ENCODE data around the gene EEPD1. TPM values are rescaled to one million over a fixed set of nuclear protein-coding genes. Genes with fewer than 3 reads are reported as not detected.

The EEPD1 gene
- total RNA-seq, 1 donor from 2014 or later: 12.5 TPM

- Histone ChIP-seq H3K36me3 (ENCODE audit: control insufficient read depth in 3 of 3, insufficient read depth in 3 of 3, low read length in 3 of 3) (peaks cover 5 to 21% (median 19%) of the 10 kb centered on the region in 3 donors), H3K27ac (ENCODE audit: low read depth, low read length) (peak overlapping the region; percentile 84), H3K4me3 (ENCODE audit: low read length in 3 of 3) (no peak overlapping the region), H3K9ac (ENCODE audit: low read depth in 1 of 3, low read length in 3 of 3) (peak overlapping the region in 2 of 3 donors; percentile 9 to 57), H3K9me3 (ENCODE audit: control insufficient read depth in 3 of 3, low read length in 3 of 3) (no peaks in the 10 kb centered on the region), H3K27me3 (ENCODE audit: control insufficient read depth in 3 of 3, insufficient read depth in 3 of 3, low read length in 3 of 3) (no peaks in the 10 kb centered on the region), H3K4me1 (ENCODE audit: control insufficient read depth in 3 of 3, insufficient read depth in 3 of 3, low read length in 3 of 3) (peaks cover 56 to 61% (median 58%) of the 10 kb centered on the region in 3 donors)
Measured at GRCh38 chr7:36289833-36290661, 137.0 kb downstream of the EEPD1 start.

GRCh38 chr7:36291387-36292316 is 138.6 kb downstream of the EEPD1 start:
- Histone ChIP-seq H3K9ac (ENCODE audit: low read depth in 1 of 3, low read length in 3 of 3) (peak overlapping the region; percentile 68 to 81 (median 80)), H3K27ac (ENCODE audit: low read depth, low read length) (peak overlapping the region; percentile 84), H3K36me3 (ENCODE audit: control insufficient read depth in 3 of 3, insufficient read depth in 3 of 3, low read length in 3 of 3) (peaks cover 8 to 21% (median 14%) of the 10 kb centered on the region in 3 donors), H3K4me3 (ENCODE audit: low read length in 3 of 3) (peak overlapping the region; percentile 12 to 69 (median 64)), H3K4me1 (ENCODE audit: control insufficient read depth in 3 of 3, insufficient read depth in 3 of 3, low read length in 3 of 3) (peaks cover 40 to 45% (median 42%) of the 10 kb centered on the region in 3 donors), H3K27me3 (ENCODE audit: control insufficient read depth in 3 of 3, insufficient read depth in 3 of 3, low read length in 3 of 3) (no peaks in the 10 kb centered on the region), H3K9me3 (ENCODE audit: control insufficient read depth in 3 of 3, low read length in 3 of 3) (no peaks in the 10 kb centered on the region)

DNA sequence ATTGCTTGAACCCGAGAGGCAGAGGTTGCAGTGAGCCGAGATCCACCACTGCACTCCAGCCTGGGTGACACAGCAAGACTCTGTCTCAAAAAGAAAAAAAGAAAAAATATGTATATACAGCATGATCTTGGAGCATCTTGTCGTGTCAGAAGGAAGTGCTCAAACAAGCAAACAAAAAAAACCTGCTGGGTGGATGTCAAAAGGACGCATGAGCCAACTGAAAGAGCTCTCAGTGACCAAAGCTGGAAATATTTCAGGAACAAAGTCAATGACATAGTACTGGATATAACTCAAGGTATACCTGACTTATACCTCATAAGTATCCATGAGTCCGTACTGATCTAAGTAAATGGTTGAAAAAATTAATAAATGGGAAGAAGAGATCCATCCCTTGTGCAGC is 142.0 kb downstream of the EEPD1 start:
- H3K4me1 ChIP-seq (ENCODE audit: control insufficient read depth in 3 of 3, insufficient read depth in 3 of 3, low read length in 3 of 3): peaks cover 22 to 27% (median 24%) of the 10 kb centered on the region in 3 donors
- H3K27ac ChIP-seq (ENCODE audit: low read depth, low read length): no peak overlapping the region
- no peak overlapping the region for H3K9ac ChIP-seq (ENCODE audit: low read depth in 1 of 3, low read length in 3 of 3)
- H3K4me3 ChIP-seq (ENCODE audit: low read length in 3 of 3): no peak overlapping the region
- H3K27me3 ChIP-seq (ENCODE audit: control insufficient read depth in 3 of 3, insufficient read depth in 3 of 3, low read length in 3 of 3): no peaks in the 10 kb centered on the region
- H3K9me3 ChIP-seq (ENCODE audit: control insufficient read depth in 3 of 3, low read length in 3 of 3): no peaks in the 10 kb centered on the region
- peaks cover 20 to 39% (median 32%) of the 10 kb centered on the region in 3 donors for H3K36me3 ChIP-seq (ENCODE audit: control insufficient read depth in 3 of 3, insufficient read depth in 3 of 3, low read length in 3 of 3)

GRCh38 chr7:36296284-36296683 is 143.2 kb downstream of the EEPD1 start:
- Histone ChIP-seq H3K36me3 (ENCODE audit: control insufficient read depth in 3 of 3, insufficient read depth in 3 of 3, low read length in 3 of 3) (peaks cover 20 to 38% (median 28%) of the 10 kb centered on the region in 3 donors), H3K4me3 (ENCODE audit: low read length in 3 of 3) (no peak overlapping the region), H3K4me1 (ENCODE audit: control insufficient read depth in 3 of 3, insufficient read depth in 3 of 3, low read length in 3 of 3) (peaks cover 23 to 26% (median 24%) of the 10 kb centered on the region in 3 donors), H3K27me3 (ENCODE audit: control insufficient read depth in 3 of 3, insufficient read depth in 3 of 3, low read length in 3 of 3) (no peaks in the 10 kb centered on the region), H3K9me3 (ENCODE audit: control insufficient read depth in 3 of 3, low read length in 3 of 3) (no peaks in the 10 kb centered on the region), H3K27ac (ENCODE audit: low read depth, low read length) (no peak overlapping the region), H3K9ac (ENCODE audit: low read depth in 1 of 3, low read length in 3 of 3) (no peak overlapping the region)

GRCh38 chr7:36297364-36298009 is 144.4 kb downstream of the EEPD1 start:
- Histone ChIP-seq H3K4me3 (ENCODE audit: low read length in 3 of 3) (no peak overlapping the region), H3K27ac (ENCODE audit: low read depth, low read length) (no peak overlapping the region), H3K9me3 (ENCODE audit: control insufficient read depth in 3 of 3, low read length in 3 of 3) (no peaks in the 10 kb centered on the region), H3K27me3 (ENCODE audit: control insufficient read depth in 3 of 3, insufficient read depth in 3 of 3, low read length in 3 of 3) (no peaks in the 10 kb centered on the region), H3K4me1 (ENCODE audit: control insufficient read depth in 3 of 3, insufficient read depth in 3 of 3, low read length in 3 of 3) (peaks cover 23 to 27% (median 24%) of the 10 kb centered on the region in 3 donors), H3K9ac (ENCODE audit: low read depth in 1 of 3, low read length in 3 of 3) (no peak overlapping the region), H3K36me3 (ENCODE audit: control insufficient read depth in 3 of 3, insufficient read depth in 3 of 3, low read length in 3 of 3) (peaks cover 18 to 37% (median 27%) of the 10 kb centered on the region in 3 donors)

GRCh38 chr7:36298106-36298505 is 145.1 kb downstream of the EEPD1 start:
- Histone ChIP-seq H3K4me1 (ENCODE audit: control insufficient read depth in 3 of 3, insufficient read depth in 3 of 3, low read length in 3 of 3) (peaks cover 28 to 33% (median 29%) of the 10 kb centered on the region in 3 donors), H3K9ac (ENCODE audit: low read depth in 1 of 3, low read length in 3 of 3) (no peak overlapping the region), H3K27me3 (ENCODE audit: control insufficient read depth in 3 of 3, insufficient read depth in 3 of 3, low read length in 3 of 3) (no peaks in the 10 kb centered on the region), H3K27ac (ENCODE audit: low read depth, low read length) (no peak overlapping the region), H3K9me3 (ENCODE audit: control insufficient read depth in 3 of 3, low read length in 3 of 3) (no peaks in the 10 kb centered on the region), H3K36me3 (ENCODE audit: control insufficient read depth in 3 of 3, insufficient read depth in 3 of 3, low read length in 3 of 3) (peaks cover 18 to 37% (median 27%) of the 10 kb centered on the region in 3 donors), H3K4me3 (ENCODE audit: low read length in 3 of 3) (no peak overlapping the region)

GRCh38 chr7:36299223-36299774 is 146.2 kb downstream of the EEPD1 start:
- Histone ChIP-seq H3K27me3 (ENCODE audit: control insufficient read depth in 3 of 3, insufficient read depth in 3 of 3, low read length in 3 of 3) (no peaks in the 10 kb centered on the region), H3K9ac (ENCODE audit: low read depth in 1 of 3, low read length in 3 of 3) (no peak overlapping the region), H3K27ac (ENCODE audit: low read depth, low read length) (no peak overlapping the region), H3K36me3 (ENCODE audit: control insufficient read depth in 3 of 3, insufficient read depth in 3 of 3, low read length in 3 of 3) (peaks cover 18 to 37% (median 27%) of the 10 kb centered on the region in 3 donors), H3K4me1 (ENCODE audit: control insufficient read depth in 3 of 3, insufficient read depth in 3 of 3, low read length in 3 of 3) (peaks cover 40 to 45% (median 41%) of the 10 kb centered on the region in 3 donors), H3K4me3 (ENCODE audit: low read length in 3 of 3) (no peak overlapping the region), H3K9me3 (ENCODE audit: control insufficient read depth in 3 of 3, low read length in 3 of 3) (no peaks in the 10 kb centered on the region)

- H3K9ac ChIP-seq (ENCODE audit: low read depth in 1 of 3, low read length in 3 of 3): no peak overlapping the region
- H3K36me3 ChIP-seq (ENCODE audit: control insufficient read depth in 3 of 3, insufficient read depth in 3 of 3, low read length in 3 of 3): peaks cover 18 to 37% (median 27%) of the 10 kb centered on the region in 3 donors
- H3K4me1 ChIP-seq (ENCODE audit: control insufficient read depth in 3 of 3, insufficient read depth in 3 of 3, low read length in 3 of 3): peaks cover 42 to 48% (median 45%) of the 10 kb centered on the region in 3 donors
- no peak overlapping the region for H3K4me3 ChIP-seq (ENCODE audit: low read length in 3 of 3)
- H3K27ac ChIP-seq (ENCODE audit: low read depth, low read length): peak overlapping the region; percentile 9
- H3K27me3 ChIP-seq (ENCODE audit: control insufficient read depth in 3 of 3, insufficient read depth in 3 of 3, low read length in 3 of 3): no peaks in the 10 kb centered on the region
- no peaks in the 10 kb centered on the region for H3K9me3 ChIP-seq (ENCODE audit: control insufficient read depth in 3 of 3, low read length in 3 of 3)
Measured at GRCh38 chr7:36299823-36300341, 146.8 kb downstream of the EEPD1 start.

Measured in skeletal muscle tissue (tissue), 4 donors.